ENCODE measurements around the gene C1QTNF1. TPM values are rescaled to one million over a fixed set of nuclear protein-coding genes. Genes with fewer than 3 reads are reported as not detected.
"Not testable (repeated sequence)": the region's sequence is repeated elsewhere in the genome, so short reads cannot be mapped to it uniquely, and the experiment has no call there.

C1QTNF1 gene
- polyA plus RNA-seq, 1 donor: 3.8 TPM

DNA sequence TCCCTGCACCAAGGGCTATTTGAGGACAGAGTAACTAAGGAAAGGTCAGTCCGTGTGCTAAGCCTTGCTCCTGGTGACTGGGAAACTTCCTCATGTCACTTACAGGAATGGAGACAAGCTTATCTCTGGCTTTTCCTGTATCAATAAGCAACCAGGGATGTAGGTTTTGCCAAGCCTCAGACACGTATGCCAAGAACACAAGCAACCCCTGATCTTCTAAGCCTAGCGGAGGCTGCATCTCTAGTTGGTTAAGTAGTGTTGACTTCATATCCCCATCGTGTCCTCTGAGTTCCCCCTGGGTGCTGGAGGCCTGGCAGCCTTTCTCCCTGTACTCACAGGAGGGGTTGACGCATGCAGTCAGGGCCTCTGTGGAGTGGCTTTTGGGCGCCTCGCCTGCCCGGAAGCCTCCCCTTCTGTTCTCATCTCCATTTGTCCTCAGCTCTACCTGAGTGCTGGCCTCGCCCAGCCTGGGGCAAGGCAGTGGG, 1.4 kb upstream of the C1QTNF1 start:
- no peak for DNase-seq (ENCODE audit: low read depth)

DNA sequence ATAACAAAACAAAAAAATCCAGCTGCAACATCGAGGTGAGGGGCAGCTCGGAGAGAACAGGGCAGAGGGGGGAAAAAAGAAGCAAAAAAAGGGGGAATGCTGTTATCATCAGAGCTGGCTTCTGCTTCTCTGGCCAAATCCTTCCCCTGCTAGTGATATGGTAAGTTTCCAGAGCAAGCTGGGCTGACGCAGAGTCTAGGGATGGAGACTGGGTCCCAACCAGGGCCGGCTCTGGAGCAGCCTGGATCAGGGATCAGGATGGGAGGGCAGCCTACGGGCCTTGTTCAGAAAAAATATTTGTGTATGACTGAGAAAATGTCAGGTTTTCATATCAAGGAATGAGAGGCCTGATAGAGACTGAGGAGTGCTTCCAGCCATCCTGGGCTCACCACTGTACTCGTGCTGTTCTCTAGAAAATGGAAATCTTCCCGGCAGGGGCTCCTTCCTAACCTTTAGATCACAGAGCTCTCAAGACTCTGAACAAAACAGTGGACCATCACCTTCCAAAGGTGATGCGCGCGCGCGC, 726 bp upstream of the C1QTNF1 start:
- DNase-seq (ENCODE audit: low read depth): no peak

DNA sequence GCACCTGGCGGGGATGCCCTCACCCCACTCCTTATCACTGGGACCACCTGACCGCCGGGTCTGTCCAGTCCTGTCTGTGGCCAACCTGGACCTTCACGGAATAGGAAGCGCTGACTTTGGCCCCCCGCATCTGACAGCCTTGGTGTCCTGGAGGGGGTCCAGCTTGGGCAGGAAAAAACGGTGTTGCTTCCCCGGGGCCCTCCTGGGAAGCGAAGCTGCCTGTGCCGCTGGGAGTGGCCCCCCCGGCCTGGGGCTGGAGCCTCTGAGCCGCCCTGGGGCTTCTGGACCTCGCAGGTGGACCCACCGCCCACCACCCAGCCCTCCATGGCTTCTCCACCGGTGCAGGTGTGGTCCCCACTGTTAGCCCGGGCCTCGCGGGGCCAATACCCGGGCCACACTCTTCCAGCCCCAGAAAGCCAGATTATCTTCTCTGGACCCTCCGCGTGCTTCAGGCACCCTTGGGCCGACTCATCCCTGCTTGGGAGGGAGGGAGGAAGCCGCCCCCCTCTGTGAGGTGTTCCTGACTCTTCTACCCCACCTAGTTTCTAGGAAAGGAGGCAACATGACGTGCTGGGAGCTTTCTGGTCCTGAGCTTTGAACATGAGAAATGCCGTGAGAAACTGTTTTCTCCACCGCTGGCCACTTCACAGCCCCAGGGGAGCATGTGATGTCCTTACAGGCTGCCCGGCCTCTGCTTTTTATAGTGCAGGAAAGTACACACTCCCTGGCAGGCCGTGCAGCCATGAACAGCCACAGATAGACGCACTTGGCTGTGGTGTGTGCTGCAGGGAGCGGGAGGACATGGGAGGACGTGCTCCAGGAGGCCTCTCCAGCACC, 1.1 kb downstream of the C1QTNF1 start:
- no peak for DNase-seq (ENCODE audit: low read depth)

- no peak for DNase-seq (ENCODE audit: low read depth)
These were observed 2.7 kb downstream of the C1QTNF1 start for GRCh38 chr17:79026376-79027273.

DNA sequence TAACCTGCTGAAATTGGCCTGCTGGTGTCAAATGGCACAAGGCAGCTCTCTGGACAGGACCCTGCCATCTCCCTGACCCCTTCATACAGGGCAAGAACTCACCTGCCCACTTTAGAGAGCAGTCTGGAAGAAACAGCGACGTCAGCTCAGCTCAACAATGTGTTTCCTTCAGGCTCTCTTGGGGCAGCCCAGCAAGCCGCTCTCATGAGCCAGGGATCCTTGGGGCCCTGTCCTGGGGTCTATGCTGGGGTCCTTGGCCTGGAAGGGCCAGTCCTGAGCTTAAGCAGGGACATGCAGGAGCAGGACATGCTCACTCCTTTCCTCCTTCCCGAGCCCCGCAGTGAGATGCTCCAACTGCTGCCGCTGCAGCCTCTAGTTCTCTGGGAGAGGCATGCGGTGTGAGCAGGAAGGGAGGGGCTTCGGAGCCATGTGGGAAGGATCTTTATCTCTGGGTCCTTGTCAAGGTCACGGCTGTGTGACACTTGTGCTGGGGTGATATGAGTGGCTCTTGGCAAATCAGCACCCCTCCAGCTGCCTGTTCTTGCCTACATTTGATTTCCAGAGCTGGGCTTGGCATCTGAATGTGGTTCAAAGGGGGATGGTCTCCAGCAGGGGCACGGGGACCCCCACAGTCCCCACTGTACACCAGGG, 3.4 kb downstream of the C1QTNF1 start:
- no peak for DNase-seq (ENCODE audit: low read depth)

- DNase-seq (ENCODE audit: low read depth): no peak
These were observed 4.0 kb downstream of the C1QTNF1 start for GRCh38 chr17:79027925-79028491.

DNA sequence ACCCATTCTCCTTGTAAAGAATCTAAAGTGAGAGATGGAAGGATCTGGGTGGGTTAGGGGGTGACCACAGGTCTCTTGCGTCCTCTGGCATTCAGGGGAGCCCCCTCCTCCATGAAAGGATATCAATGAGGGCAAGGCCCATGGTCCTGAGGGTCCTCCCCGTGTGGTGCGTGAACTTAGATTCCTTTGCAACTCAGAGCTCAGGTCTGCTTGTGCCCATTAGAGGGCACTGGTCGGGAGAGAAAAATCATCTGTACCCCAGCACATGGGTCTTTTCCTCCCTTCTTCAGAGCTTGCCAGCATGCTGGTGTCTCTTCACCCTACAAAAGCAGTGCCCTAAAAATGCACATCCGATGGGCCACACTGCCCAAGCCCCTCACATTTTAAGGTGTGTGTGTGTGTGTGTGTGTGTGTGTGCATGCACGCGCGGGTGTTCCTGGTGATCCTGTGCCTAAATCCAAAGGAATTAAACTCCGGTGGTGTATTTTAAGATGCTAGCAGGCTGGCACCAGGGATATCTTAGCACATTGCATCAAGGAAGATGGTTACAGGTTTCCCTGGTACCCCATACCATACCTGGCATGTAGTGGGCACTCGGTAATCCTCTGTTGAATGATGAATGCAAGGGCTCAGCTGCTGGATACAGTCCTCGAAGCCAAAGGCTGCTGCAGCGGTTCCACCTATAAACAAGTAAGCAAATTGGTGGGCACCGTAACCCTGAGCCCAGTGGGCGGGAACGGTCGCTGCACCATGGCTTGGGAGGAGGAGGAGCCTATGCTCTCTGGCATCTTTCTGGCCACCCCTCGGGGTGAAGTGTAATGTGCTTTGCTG, 4.7 kb downstream of the C1QTNF1 start:
- no peak for DNase-seq (ENCODE audit: low read depth)

DNA sequence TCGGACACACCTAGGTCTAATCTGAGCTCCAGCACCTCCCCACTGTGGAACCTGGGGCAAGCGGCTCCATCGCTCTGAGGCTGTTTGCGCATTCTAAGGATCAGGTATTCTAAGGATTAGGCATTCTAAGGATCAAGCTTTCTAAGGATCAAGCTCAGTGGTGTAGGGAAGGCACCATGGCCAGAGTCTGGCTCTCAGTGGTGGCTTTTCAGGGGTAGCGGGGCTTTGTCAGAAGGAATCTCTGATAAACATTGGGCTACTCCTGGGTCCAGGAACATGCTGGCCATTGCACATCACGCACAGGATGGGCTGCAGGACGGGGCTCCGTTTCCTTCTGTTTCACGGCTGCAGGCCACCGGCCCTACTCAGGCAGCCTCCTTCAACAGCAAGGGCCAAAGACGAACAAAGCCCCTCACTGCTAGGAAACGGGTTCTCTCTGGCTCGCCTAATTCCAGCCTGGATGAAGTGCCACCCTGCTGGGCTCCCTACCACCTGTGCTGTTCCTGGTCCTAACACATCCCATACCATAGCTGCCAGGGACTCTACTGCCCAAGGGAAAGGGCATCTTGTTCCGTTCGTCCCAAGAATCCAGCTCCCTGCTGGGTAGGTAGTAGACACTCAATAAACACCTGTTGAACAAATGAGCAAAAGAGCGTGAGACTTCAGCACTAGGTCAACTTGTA, 5.5 kb downstream of the C1QTNF1 start:
- no peak for DNase-seq (ENCODE audit: low read depth)

GRCh38 chr17:79030636-79031035, 6.7 kb downstream of the C1QTNF1 start:
- not testable (repeated sequence) for DNase-seq (ENCODE audit: low read depth)

- no peak for DNase-seq (ENCODE audit: low read depth)
These were observed 8.3 kb downstream of the C1QTNF1 start for GRCh38 chr17:79031996-79032875.

GRCh38 chr17:79033046-79033616, 9.2 kb downstream of the C1QTNF1 start:
- no peak for DNase-seq (ENCODE audit: low read depth)

- DNase-seq (ENCODE audit: low read depth): no peak
These were observed 10.0 kb downstream of the C1QTNF1 start for GRCh38 chr17:79033741-79034501.

DNA sequence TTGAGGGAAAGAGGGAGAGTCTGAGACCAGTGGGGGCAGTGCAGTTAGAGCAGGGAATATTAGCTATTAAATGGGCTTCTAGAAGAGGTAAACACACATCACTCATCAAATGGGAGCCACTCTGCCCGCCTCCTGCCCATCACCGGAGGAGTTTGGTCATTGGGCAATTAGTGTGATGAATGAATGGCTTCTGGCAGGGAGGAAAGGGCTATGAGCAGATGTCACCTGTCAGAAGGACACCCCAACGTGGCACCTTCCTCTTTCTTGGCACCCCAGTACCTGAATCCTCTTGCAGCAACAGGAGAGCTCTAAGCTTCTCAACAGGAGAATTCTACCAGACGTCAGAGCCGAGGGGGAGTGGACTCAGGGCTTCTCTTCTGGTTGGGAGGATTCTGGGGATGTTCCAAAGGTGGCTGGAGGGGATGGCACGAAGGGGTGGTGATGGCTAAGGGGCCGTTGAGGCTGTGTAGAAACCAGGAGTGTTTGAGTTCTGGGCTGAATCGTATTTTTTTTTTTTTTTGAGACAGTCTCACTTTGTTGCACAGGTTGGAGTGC, 11.0 kb downstream of the C1QTNF1 start:
- no peak for DNase-seq (ENCODE audit: low read depth)

GRCh38 chr17:79035686-79036085, 11.7 kb downstream of the C1QTNF1 start:
- DNase-seq (ENCODE audit: low read depth): no peak

DNA sequence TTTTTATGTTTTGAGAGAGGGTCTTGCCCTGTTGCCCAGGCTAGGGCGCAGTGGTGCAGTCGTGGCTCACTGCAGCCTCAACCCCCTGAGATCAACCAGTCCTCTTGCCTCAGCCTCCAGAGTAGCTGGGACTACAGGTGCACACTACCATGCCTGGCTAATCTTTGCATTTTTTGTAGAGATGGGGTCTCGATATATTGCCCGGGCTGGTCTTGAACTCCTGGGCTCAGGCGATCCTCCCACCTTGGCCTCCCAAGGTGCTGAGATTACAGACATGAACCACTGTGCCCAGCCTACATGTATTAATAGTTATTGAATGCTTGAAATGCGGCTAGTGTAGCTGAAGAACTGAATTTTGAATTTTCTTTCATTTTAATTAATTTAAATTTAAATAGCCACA, 12.2 kb downstream of the C1QTNF1 start:
- no peak for DNase-seq (ENCODE audit: low read depth)

- DNase-seq (ENCODE audit: low read depth): no peak
These were observed 12.6 kb downstream of the C1QTNF1 start for GRCh38 chr17:79036596-79036995.

GRCh38 chr17:79038545-79039135, 14.7 kb downstream of the C1QTNF1 start:
- no peak for DNase-seq (ENCODE audit: low read depth)

Data from forelimb muscle (tissue), 1 donor.